Activated naive CD8-positive, alpha-beta T cell treated with anti-CD3 and anti-CD28 coated beads, Interleukin-2, amount 50 U/mL, for 24 hours (primary cell): ENCODE results near the gene MPRIP.

ENCODE experiments used
- ATAC-seq: fragments of 150-1000 bp; cut with Tn5 transposase; one replicate; pipeline ENCODE4 v1.10.0; 2021
- DNase-seq: peaks from one replicate; pipeline ENCODE4 v3.0.0; 2021
- H3K27ac Mint-ChIP-seq: one replicate; pipeline ENCODE4 v1.8.0; 2021; ENCODE audit warnings: mild to moderate bottlenecking, mixed read lengths
- H3K27me3 Mint-ChIP-seq: one replicate; pipeline ENCODE4 v1.8.0; 2021; ENCODE audit warnings: mixed read lengths
- H3K36me3 Mint-ChIP-seq: one replicate; pipeline ENCODE4 v1.8.0; 2021; ENCODE audit warnings: low read depth, mixed read lengths
- H3K4me1 Mint-ChIP-seq: one replicate; pipeline ENCODE4 v1.8.0; 2021; ENCODE audit warnings: mixed read lengths
- H3K4me3 Mint-ChIP-seq: one replicate; pipeline ENCODE4 v1.8.0; 2021; ENCODE audit warnings: mild to moderate bottlenecking, moderate library complexity, mixed read lengths
- H3K9me3 Mint-ChIP-seq: one replicate; pipeline ENCODE4 v1.8.0; 2021; ENCODE audit warnings: mixed read lengths

The MPRIP gene

GRCh38 chr17:17086585-17086984 is 44.3 kb downstream of the MPRIP start:
- peaks cover 13% of the 10 kb centered on the region for H3K36me3 Mint-ChIP-seq
- H3K4me3 Mint-ChIP-seq: no peak overlapping the region
- DNase-seq (no peak), ATAC-seq (no peak)
- H3K4me1 Mint-ChIP-seq: peaks cover 33% of the 10 kb centered on the region
- H3K9me3 Mint-ChIP-seq: no peaks in the 10 kb centered on the region
- no peaks in the 10 kb centered on the region for H3K27me3 Mint-ChIP-seq
- H3K27ac Mint-ChIP-seq: no peak overlapping the region

- H3K27me3 Mint-ChIP-seq: no peaks in the 10 kb centered on the region
- H3K36me3 Mint-ChIP-seq: peaks cover 12% of the 10 kb centered on the region
- DNase-seq (no peak), ATAC-seq (no peak)
- no peak overlapping the region for H3K27ac Mint-ChIP-seq
- no peak overlapping the region for H3K4me3 Mint-ChIP-seq
- H3K9me3 Mint-ChIP-seq: no peaks in the 10 kb centered on the region
- H3K4me1 Mint-ChIP-seq: peaks cover 34% of the 10 kb centered on the region
Observed at GRCh38 chr17:17087424-17088015, 45.3 kb downstream of the MPRIP start.

- H3K36me3 Mint-ChIP-seq: peaks cover 8% of the 10 kb centered on the region
Observed at GRCh38 chr17:17088086-17088485, 45.8 kb downstream of the MPRIP start.

GRCh38 chr17:17088541-17089525 is 46.6 kb downstream of the MPRIP start:
- H3K9me3 Mint-ChIP-seq: no peaks in the 10 kb centered on the region
- H3K4me3 Mint-ChIP-seq: no peak overlapping the region
- ATAC-seq (no peak), DNase-seq (no peak)
- no peaks in the 10 kb centered on the region for H3K27me3 Mint-ChIP-seq
- peaks cover 7% of the 10 kb centered on the region for H3K36me3 Mint-ChIP-seq
- peak overlapping the region; percentile 44 for H3K27ac Mint-ChIP-seq
- peaks cover 36% of the 10 kb centered on the region for H3K4me1 Mint-ChIP-seq

More at GRCh38 chr17:17088086-17088485, 45.8 kb downstream of the MPRIP start:
- Mint-ChIP-seq H3K9me3 (no peaks in the 10 kb centered on the region), H3K27me3 (no peaks in the 10 kb centered on the region), H3K4me1 (peaks cover 36% of the 10 kb centered on the region), H3K27ac (peak overlapping the region; percentile 32), H3K4me3 (no peak overlapping the region)
- DNase-seq (no peak), ATAC-seq (no peak)

GRCh38 chr17:17089796-17090641 is 47.8 kb downstream of the MPRIP start:
- Mint-ChIP-seq H3K27ac (no peak overlapping the region), H3K4me1 (peaks cover 39% of the 10 kb centered on the region), H3K36me3 (peaks cover 7% of the 10 kb centered on the region), H3K27me3 (no peaks in the 10 kb centered on the region), H3K4me3 (no peak overlapping the region), H3K9me3 (no peaks in the 10 kb centered on the region)
- ATAC-seq: no peak
- DNase-seq: no peak

- no peaks in the 10 kb centered on the region for H3K27me3 Mint-ChIP-seq
- DNase-seq (no peak), ATAC-seq (no peak)
- no peaks in the 10 kb centered on the region for H3K9me3 Mint-ChIP-seq
- H3K27ac Mint-ChIP-seq: no peak overlapping the region
- H3K4me1 Mint-ChIP-seq: peaks cover 39% of the 10 kb centered on the region
- peaks cover 7% of the 10 kb centered on the region for H3K36me3 Mint-ChIP-seq
- H3K4me3 Mint-ChIP-seq: no peak overlapping the region
Observed at GRCh38 chr17:17090642-17091103, 48.4 kb downstream of the MPRIP start.

- ATAC-seq (no peak), DNase-seq (no peak)
- Mint-ChIP-seq H3K4me1 (peaks cover 37% of the 10 kb centered on the region), H3K36me3 (peaks cover 6% of the 10 kb centered on the region), H3K27me3 (no peaks in the 10 kb centered on the region), H3K4me3 (no peak overlapping the region), H3K27ac (no peak overlapping the region), H3K9me3 (no peaks in the 10 kb centered on the region)
Observed at GRCh38 chr17:17091276-17091675, 49.0 kb downstream of the MPRIP start.

GRCh38 chr17:17091856-17092756 is 49.8 kb downstream of the MPRIP start:
- DNase-seq (no peak), ATAC-seq (no peak)
- no peak overlapping the region for H3K4me3 Mint-ChIP-seq
- H3K9me3 Mint-ChIP-seq: no peaks in the 10 kb centered on the region
- no peak overlapping the region for H3K27ac Mint-ChIP-seq
- H3K4me1 Mint-ChIP-seq: peaks cover 32% of the 10 kb centered on the region
- H3K36me3 Mint-ChIP-seq: peaks cover 8% of the 10 kb centered on the region
- no peaks in the 10 kb centered on the region for H3K27me3 Mint-ChIP-seq

GRCh38 chr17:17093764-17094163 is 51.5 kb downstream of the MPRIP start:
- H3K36me3 Mint-ChIP-seq: peaks cover 2% of the 10 kb centered on the region
- ATAC-seq: no peak
- no peak overlapping the region for H3K27ac Mint-ChIP-seq
- H3K9me3 Mint-ChIP-seq: no peaks in the 10 kb centered on the region
- H3K4me3 Mint-ChIP-seq: no peak overlapping the region
- DNase-seq: no peak
- no peaks in the 10 kb centered on the region for H3K27me3 Mint-ChIP-seq
- H3K4me1 Mint-ChIP-seq: peaks cover 19% of the 10 kb centered on the region

GRCh38 chr17:17096438-17097178 is 54.4 kb downstream of the MPRIP start:
- Mint-ChIP-seq H3K9me3 (no peaks in the 10 kb centered on the region), H3K36me3 (peaks cover 2% of the 10 kb centered on the region), H3K27me3 (no peaks in the 10 kb centered on the region), H3K4me1 (peaks cover 6% of the 10 kb centered on the region), H3K4me3 (no peak overlapping the region), H3K27ac (no peak overlapping the region)
- no peak for ATAC-seq
- DNase-seq: no peak

- no peak overlapping the region for H3K27ac Mint-ChIP-seq
- no peak overlapping the region for H3K4me3 Mint-ChIP-seq
- no peaks in the 10 kb centered on the region for H3K27me3 Mint-ChIP-seq
- DNase-seq (no peak), ATAC-seq (no peak)
- H3K9me3 Mint-ChIP-seq: no peaks in the 10 kb centered on the region
- peaks cover 2% of the 10 kb centered on the region for H3K36me3 Mint-ChIP-seq
- H3K4me1 Mint-ChIP-seq: peaks cover 2% of the 10 kb centered on the region
Observed at GRCh38 chr17:17097763-17098345, 55.6 kb downstream of the MPRIP start.

GRCh38 chr17:17098551-17099179 is 56.4 kb downstream of the MPRIP start:
- no peak for ATAC-seq
- H3K27me3 Mint-ChIP-seq: no peaks in the 10 kb centered on the region

More at GRCh38 chr17:17098551-17099179, 56.4 kb downstream of the MPRIP start:
- H3K4me3 Mint-ChIP-seq: no peak overlapping the region
- H3K27ac Mint-ChIP-seq: no peak overlapping the region
- no peak for DNase-seq
- no peaks in the 10 kb centered on the region for H3K9me3 Mint-ChIP-seq
- H3K4me1 Mint-ChIP-seq: peaks cover 2% of the 10 kb centered on the region
- peaks cover 2% of the 10 kb centered on the region for H3K36me3 Mint-ChIP-seq
